ENCODE results near the gene PSMA7.

Gene PSMA7

DNA sequence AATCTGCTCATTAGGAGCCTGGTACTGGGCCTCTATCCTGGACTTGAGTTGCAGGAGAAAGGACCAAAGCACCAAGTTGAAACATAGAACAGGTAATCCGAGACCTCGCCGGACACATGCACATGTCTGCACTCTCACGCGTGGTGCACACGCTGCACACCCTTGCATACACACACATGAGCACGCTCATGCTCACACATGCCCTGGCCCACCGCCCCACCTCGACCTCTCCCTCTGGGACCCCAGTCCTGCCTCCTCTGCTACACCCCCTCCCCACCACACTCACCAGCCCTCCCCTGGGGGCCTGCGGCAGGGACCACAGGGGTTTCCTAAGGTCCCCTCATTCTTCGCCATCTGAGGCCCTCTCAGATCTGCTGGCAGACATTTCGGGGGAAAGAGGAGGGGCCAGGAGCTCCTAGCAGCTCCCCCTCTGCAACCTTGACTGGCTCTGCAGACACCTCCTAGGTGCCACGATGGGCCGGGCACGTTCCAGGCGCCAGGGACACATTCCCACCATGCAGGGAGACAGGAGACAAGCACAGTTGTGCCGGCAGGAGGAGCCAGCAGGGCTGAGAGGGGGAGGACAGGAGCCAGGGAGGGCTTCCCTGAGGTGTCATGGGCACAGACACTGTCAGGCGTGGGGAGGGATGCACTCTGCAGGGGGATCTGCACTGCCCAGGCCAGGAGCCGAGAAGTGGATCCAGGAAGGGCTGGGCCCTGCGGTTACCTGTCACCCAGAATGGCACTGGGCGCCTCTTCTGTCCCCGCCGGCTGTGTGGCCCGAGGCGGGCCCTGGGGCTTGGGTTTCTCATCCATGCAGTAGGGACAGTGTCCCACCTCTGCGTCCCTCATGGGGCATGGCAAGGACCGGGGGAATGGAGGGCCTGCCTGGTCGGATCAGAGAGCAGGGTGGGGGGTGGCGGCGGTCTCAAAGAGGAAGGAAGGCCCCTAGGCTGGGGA, 46.5 kb downstream of the PSMA7 start:
- no peak for DNase-seq (ENCODE audit: low read depth in 2 of 3, low spot score in 1 of 3)

DNA sequence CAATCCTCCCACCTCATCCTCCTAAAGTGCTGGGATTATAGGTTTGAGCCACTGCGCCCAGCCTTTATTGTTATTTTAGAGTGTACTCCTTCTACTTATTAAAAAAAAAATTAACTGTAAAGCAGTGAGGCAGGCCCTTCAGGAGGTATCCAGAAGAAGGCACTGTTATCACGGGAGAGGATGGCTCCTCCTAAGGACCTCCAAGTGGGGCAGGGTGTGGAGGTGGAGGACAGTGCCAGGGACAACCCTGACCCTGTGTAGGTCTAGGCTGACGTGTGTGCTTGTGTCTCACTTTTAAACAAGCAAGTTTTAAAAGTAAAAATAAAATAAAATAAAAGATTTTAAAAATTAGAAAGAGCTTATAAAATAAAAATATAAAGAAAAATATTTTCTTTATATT, 53.8 kb downstream of the PSMA7 start:
- no peak for DNase-seq (ENCODE audit: low read depth in 2 of 3, low spot score in 1 of 3)

DNA sequence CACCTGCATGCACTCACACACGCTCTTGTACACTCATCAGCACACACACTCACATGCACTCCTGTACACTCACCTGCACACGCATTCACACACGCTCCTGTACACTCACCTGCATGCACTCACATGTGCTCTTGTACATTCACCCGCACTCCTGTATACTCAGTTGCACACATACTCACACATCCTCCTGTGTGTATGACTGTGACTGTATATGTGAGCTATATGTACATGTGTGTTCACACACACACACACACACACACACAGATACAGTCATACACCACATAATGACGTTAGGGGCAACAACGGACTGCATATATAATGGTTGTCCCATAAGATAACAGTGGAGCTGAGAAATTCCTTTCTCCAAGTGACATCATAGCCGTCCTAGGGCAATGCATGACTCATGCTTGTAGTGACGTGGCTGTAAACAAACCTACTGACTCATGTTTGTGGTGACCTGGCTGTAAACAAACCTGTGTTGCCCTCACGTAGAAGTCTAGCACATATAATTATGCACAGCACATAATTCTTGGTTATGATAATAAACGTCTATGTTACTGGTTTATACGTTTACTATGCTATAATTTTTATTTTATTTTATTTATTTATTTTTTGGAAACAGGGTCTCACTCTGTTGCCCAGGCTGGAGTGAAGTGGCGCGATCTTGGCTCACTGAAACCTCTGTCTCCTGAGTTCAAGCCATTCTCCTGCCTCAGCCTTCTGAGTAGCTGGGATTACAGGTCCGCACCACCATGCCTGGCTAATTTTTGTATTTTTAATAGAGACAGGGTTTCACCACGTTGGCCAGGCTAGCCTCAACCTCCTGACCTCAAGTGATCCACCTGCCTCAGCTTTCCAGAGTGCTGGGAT, 54.7 kb downstream of the PSMA7 start:
- DNase-seq (ENCODE audit: low read depth in 2 of 3, low spot score in 1 of 3): no peak

- DNase-seq (ENCODE audit: low read depth in 2 of 3, low spot score in 1 of 3): no peak
Observed at GRCh38 chr20:62087632-62088031, 55.6 kb downstream of the PSMA7 start.

GRCh38 chr20:62087227-62087626, 56.0 kb downstream of the PSMA7 start:
- DNase-seq (ENCODE audit: low read depth in 2 of 3, low spot score in 1 of 3): no peak

Measured in stimulated activated CD4-positive, alpha-beta T cell treated with anti-CD3 and anti-CD28 coated beads, Interleukin-12 subunit alpha, Interleukin-12 subunit beta, amount 100 ng/mL, for 48 hours (primary cell).